ENCODE results near the gene DNM3. TPM values are rescaled to one million over a fixed set of nuclear protein-coding genes. Genes with fewer than 3 reads are reported as not detected.

Gene DNM3
- total and polyA plus RNA-seq, 2 donors (not counting 3 experiments of a cell fraction or from before 2014, with no cell fraction given): 1.4 to 2.5 TPM

DNA sequence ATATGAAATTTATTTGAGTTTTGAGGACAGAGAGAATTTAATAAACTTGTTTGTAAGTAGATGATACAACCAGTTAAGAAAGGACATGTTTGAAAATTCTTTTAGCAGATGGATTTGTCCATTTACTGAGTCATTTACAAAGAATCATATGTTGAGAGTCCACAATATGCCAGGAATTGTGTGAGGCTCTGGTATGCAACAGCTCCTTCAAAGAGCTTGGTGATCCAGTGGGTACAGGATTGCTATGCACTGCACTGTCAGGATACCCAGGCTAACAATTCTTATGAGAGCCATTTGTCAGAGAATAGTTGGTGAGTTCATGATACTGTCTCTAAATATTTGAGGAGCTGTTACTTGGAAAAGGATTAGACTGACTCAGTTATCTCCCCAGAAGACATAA lies 11.0 kb downstream of the DNM3 start:
- Histone ChIP-seq H3K9ac (replicated peaks; ENCODE audit: extremely low read depth, insufficient read depth, low read length) (no peak overlapping the region), H3K9me1 (replicated peaks; ENCODE audit: control insufficient read depth, extremely low read depth, insufficient read depth, low read length) (no peaks in the 10 kb centered on the region), H4K20me1 (replicated peaks; ENCODE audit: control insufficient read depth, extremely low read depth, insufficient read depth, low read length) (no peaks in the 10 kb centered on the region), H3K4me2 (ENCODE audit: insufficient read depth, low read length) (no peak overlapping the region), H2AFZ (ENCODE audit: low read depth, low read length) (no peak overlapping the region), H3K4me1 (ENCODE audit: control insufficient read depth, extremely low read depth, insufficient read depth, low read length) (no peaks in the 10 kb centered on the region), H3K4me3 (replicated peaks in 1 of 3; ENCODE audit: insufficient read depth in 1 of 3, low read depth in 1 of 3, low read length in 3 of 3) (no peak overlapping the region), H3K27ac (ENCODE audit: insufficient read depth, low read depth, low read length) (no peak overlapping the region), H3K27me3 (ENCODE audit: control insufficient read depth in 2 of 2, insufficient read depth in 2 of 2, low read length in 2 of 2) (no peaks in the 10 kb centered on the region), H3K36me3 (ENCODE audit: control insufficient read depth in 2 of 2, extremely low read depth in 1 of 2, insufficient read depth in 2 of 2, low read length in 2 of 2) (no peaks in the 10 kb centered on the region), H3K9me3 (replicated peaks; ENCODE audit: control insufficient read depth, insufficient read depth, low read length) (no peaks in the 10 kb centered on the region), H3K79me2 (ENCODE audit: control insufficient read depth, insufficient read depth, low read length) (no peaks in the 10 kb centered on the region)
- FAIRE-seq (no peak), DNase-seq (ENCODE audit: low read depth, low spot score) (no peak)
- TF ChIP-seq MAX (IDR thresholded peaks at IDR 0.05; ENCODE audit: insufficient read depth, insufficient read length) (no peak), MYC (IDR thresholded peaks at IDR 0.05; ENCODE audit: low read depth, low read length) (no peak), GATA2 (IDR thresholded peaks at IDR 0.05; ENCODE audit: insufficient read depth, insufficient read length, low read depth, low read length) (no peak), CTCF (IDR thresholded peaks at IDR 0.05; ENCODE audit: extremely low read depth in 1 of 2, insufficient read depth in 1 of 2, low read depth in 1 of 2, low read length in 2 of 2) (no peak), POLR2AphosphoS5 (IDR thresholded peaks at IDR 0.05; ENCODE audit: insufficient read depth, low read depth, low read length) (no peak), JUN (IDR thresholded peaks at IDR 0.05; ENCODE audit: borderline replicate concordance, insufficient read depth, insufficient read length, low read depth) (no peak), POLR2A (IDR thresholded peaks at IDR 0.05; ENCODE audit: low read depth, low read length) (no peak), FOS (IDR thresholded peaks at IDR 0.05; ENCODE audit: borderline replicate concordance, insufficient read depth, low read length) (no peak), EZH2 (IDR thresholded peaks at IDR 0.05; ENCODE audit: borderline replicate concordance, low read depth, low read length, severe bottlenecking) (no peak)
- ChIA-PET CTCF (interaction anchor here (1.2 kb wide), 1 partner anchor 16 kb away, joined by 3 read pairs; no protein-coding TSS in a partner anchor), POLR2A (interaction anchor here (1.4 kb wide), 1 partner anchor 11 kb away, joined by 4 read pairs; the partner anchor contains the start of gene DNM3)
- dilution Hi-C loops (cut with MboI; ENCODE audit: extremely low pct_ligation_motif_present, low sequenced_read_pairs): no loop called here
- no TSS peak for BruUV-seq (replicated peaks)
- intact Hi-C loops (cut with micrococcal nuclease): no loop called here
